HFF-Myc (cell line): Measurements from ENCODE around the gene TBCCD1.
A peak's percentile ranks its signal among the peaks of the same experiment; 100 is the strongest.

Experiments used
- DNase-seq: peaks from one replicate; pipeline ENCODE4 v3.0.0-alpha.2; 2011; ENCODE audit warnings: low read depth; ENCODE audit errors: extremely low read depth
- H3K4me3 ChIP-seq: replicated peaks from 2 replicates; pipeline ENCODE4 v1.5.1; 2011; ENCODE audit warnings: low read depth, mild to moderate bottlenecking, control low read depth, low read length
- TF ChIP-seq, protein P1 (sequence below): IDR thresholded peaks from 2 replicates; pipeline ENCODE4 v1.5.1; 2012; ENCODE audit warnings: mild to moderate bottlenecking, low read depth, low read length, control low read depth; ENCODE audit errors: missing control alignments

TBCCD1 gene

DNA sequence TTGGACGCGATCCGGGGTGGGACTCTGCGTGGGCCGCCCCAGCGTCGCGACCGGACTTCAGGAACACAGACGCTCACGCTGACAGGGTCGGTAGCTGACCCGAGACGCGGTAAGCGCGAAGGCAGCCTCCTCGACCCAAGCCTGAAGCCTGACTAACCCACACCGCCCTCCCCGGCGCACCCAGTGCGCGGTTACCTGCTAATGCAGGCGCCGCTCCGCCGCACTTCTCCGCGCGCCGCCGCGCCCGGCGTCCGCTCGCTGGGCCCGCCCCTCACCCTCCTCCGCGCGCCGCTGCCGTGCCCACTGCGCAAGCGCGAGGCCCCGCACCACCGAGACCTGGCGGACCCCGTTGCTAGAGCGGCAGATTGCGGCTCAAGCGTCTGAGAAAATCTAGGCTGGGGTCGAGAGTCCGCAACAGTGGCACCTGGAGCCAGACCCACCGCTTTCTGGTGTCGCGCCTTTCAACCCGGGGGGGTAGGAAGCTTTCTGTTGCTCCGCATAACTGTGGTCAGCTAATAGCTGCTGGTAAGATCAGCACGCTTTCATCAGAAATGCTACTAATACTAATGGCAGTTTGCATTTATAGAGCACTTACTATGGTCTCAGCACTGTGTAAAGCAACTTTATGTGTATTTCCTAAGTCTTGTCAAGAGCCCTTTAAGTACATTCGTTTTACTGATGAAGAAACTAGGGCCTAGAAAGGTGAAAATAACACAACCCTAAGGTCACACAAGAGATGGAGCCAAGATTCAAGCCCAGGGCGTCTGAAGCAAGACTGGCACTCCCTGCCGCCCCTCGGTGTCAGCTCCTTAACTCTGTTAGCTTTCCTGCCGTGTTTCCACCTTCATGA, at the start of gene TBCCD1:
TBCCD1 (minus strand) TSS at position 268 of the 850 bp plus-strand sequence. CDS start 3,010 bp downstream, outside the sequence.
- H3K4me3 ChIP-seq: peak within 1 kb of the TSS; percentile 75
- TF ChIP-seq, protein P1, sequence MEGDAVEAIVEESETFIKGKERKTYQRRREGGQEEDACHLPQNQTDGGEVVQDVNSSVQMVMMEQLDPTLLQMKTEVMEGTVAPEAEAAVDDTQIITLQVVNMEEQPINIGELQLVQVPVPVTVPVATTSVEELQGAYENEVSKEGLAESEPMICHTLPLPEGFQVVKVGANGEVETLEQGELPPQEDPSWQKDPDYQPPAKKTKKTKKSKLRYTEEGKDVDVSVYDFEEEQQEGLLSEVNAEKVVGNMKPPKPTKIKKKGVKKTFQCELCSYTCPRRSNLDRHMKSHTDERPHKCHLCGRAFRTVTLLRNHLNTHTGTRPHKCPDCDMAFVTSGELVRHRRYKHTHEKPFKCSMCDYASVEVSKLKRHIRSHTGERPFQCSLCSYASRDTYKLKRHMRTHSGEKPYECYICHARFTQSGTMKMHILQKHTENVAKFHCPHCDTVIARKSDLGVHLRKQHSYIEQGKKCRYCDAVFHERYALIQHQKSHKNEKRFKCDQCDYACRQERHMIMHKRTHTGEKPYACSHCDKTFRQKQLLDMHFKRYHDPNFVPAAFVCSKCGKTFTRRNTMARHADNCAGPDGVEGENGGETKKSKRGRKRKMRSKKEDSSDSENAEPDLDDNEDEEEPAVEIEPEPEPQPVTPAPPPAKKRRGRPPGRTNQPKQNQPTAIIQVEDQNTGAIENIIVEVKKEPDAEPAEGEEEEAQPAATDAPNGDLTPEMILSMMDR: no peak
- peak; percentile 70 for DNase-seq

- TF ChIP-seq, protein P1: no peak
- no peak for DNase-seq
- no peak overlapping the region for H3K4me3 ChIP-seq
Measured at GRCh38 chr3:186616299-186616617, 49.1 kb upstream of the TBCCD1 start.

DNA sequence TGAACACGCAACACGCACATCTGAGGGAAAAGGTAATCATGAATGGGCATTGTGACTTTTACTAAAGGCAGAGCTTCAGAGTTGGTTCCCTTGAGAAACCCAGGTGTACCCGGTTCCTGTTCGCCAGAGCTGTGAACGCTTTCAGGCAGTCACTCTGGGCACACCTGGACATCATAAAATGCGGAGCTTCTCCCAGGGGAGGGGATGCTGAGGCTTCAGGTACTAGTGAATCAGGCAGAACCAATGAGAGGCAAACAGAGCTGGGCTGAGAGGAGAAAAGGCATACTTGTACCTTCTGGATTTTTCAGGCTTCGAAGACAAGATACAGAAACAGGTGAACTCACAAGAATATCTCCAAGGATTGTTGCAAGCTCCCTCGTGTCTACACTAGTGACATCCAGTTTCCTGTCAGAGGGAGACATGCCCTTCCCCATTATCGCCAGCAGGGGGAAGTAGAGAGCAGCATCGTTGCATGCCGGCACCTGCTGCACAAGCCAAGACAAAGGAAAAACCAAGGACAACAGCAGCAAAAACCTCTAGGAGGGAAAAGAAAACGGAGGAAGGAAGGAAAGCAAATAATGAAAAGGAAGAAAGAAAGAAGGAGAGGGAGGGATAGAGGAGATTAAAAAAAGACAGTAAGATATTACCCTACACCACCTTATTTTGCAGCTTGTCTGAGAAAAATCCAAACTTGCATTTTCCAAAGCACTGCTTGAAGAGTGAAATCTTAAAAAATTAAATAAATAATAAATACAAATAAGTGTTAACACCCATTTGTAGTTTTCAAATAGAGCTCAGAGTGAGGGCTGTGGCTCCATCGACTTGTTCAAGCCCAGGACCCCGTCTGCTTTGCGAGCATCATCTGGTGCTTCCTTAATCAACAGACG, 47.7 kb upstream of the TBCCD1 start:
- TF ChIP-seq, protein P1: peak; percentile 98
- no peak overlapping the region for H3K4me3 ChIP-seq
- DNase-seq: peak; percentile 57

- no peak for DNase-seq
- TF ChIP-seq, protein P1: no peak
- no peak overlapping the region for H3K4me3 ChIP-seq
Measured at GRCh38 chr3:186614266-186614596, 47.1 kb upstream of the TBCCD1 start.

DNA sequence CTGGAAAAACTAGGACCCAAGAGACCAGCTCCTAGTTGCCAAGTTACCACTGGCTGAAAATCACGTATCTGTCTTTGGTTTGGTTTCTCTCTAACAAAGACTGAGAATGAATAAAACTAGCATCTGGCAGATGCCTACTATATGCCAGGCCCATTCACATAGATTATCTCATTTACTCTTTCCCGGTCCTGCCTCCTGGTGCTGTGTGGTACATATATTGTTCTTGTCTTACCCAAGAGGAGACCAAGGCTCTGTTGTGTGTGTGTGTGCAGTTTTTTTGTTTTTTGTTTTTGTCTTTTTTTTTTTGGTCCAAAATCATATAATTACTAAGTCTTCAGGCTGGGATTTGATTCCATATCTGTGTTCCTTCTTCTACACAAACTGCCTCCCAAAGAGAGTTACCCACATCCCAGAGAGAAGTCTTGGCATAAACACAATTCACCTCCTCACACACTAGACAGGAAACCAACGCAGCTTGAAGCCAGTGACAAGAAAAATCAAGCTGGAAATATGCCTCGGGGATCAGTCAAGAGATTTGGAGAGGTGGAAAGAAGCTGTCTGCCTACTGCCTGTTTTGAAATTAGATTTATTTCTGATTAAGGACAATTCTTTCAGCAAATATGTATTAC, 46.6 kb upstream of the TBCCD1 start:
- DNase-seq: no peak
- TF ChIP-seq, protein P1: no peak
- no peak overlapping the region for H3K4me3 ChIP-seq

DNA sequence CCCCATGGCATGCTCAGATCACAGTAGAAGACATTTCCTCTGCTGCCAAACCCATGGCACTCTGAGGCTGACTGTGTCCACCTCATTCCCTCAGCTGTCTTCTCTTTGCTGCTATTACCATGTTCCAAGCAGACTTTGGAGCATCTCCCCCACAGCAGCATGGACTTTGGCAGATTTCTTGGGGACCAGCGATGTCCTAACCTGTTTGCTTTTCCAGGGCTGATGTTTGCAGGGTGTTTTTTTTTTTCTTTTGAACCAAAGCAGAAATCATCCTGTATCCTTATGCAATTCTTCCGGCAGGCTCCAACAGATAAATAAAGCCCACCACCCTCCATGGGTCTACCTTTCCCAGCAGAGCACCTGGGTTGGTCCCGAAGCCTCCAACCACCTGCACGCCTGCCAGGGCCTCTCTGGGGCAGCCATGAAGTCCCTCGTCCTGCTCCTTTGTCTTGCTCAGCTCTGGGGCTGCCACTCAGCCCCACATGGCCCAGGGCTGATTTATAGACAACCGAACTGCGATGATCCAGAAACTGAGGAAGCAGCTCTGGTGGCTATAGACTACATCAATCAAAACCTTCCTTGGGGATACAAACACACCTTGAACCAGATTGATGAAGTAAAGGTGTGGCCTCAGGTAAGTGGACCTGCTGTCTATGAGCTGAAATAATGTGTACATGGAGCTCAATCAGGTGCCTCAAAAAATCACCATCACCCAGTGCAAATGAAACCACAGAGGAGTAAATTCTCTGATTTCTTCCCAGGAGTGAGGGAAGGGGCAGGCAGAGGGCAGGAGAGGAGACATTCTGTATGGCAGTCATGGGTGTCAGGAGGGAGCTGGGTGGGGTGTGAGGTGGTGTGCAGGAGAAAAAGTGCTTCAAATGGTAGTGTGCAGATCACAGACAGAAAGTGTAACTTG, 45.8 kb upstream of the TBCCD1 start, which contains the start of gene AHSG:
AHSG (plus strand) TSS at position 340 of the 916 bp plus-strand sequence; CDS start at position 422, 82 bp downstream.
- DNase-seq: no peak
- H3K4me3 ChIP-seq: no peak within 1 kb of the TSS
- TF ChIP-seq, protein P1: no peak
